Spleen (tissue), 7 donors: Measurements from ENCODE around the gene UBE3B.

ENCODE experiments used
- POLR2A ChIP-seq, 3 donors: fragments of 450-650 bp; IDR thresholded peaks; one replicate each; pipeline ENCODE4 v1.5.1; 2017; ENCODE audit warnings: antibody characterized with exemption in 3 of 3, mild to moderate bottlenecking in 1 of 3
- POLR2AphosphoS5 ChIP-seq, 3 donors: sonication (generic); formaldehyde crosslinking; IDR thresholded peaks; one replicate each; pipeline ENCODE4 v1.5.1; 2017; ENCODE audit warnings: antibody characterized with exemption in 3 of 3
- TF ChIP-seq, protein P1 (sequence below), 11 experiments: fragments of 200-600 bp in 7 of 11; fragments of 450-650 bp in 4 of 11; sonication (generic) in 4 of 11; IDR thresholded peaks in 8 of 11; conservative IDR thresholded peaks in 3 of 11; 1 replicate in 7 of 11; 2 replicates in 4 of 11; pipeline versions ENCODE4 v1.4.0 to v1.8.0; 2016 to 2021; ENCODE audit warnings: antibody characterized with exemption in 11 of 11, inconsistent platforms in 4 of 11, mild to moderate bottlenecking in 1 of 11
- donor health status: DM: no; HTN: no; CAD: no; lungs with moderate emphysema.
- donor health status: DM: no; HTN: no; CAD: no.
- donor health status: DM: no; HTN: no; CAD: no.

GRCh38 chr12:109477963-109478315 lies 505 bp downstream of the UBE3B start:
- no peak for TF ChIP-seq POLR2AphosphoS5 (IDR thresholded peaks at IDR 0.05)
- TF ChIP-seq, protein P1, sequence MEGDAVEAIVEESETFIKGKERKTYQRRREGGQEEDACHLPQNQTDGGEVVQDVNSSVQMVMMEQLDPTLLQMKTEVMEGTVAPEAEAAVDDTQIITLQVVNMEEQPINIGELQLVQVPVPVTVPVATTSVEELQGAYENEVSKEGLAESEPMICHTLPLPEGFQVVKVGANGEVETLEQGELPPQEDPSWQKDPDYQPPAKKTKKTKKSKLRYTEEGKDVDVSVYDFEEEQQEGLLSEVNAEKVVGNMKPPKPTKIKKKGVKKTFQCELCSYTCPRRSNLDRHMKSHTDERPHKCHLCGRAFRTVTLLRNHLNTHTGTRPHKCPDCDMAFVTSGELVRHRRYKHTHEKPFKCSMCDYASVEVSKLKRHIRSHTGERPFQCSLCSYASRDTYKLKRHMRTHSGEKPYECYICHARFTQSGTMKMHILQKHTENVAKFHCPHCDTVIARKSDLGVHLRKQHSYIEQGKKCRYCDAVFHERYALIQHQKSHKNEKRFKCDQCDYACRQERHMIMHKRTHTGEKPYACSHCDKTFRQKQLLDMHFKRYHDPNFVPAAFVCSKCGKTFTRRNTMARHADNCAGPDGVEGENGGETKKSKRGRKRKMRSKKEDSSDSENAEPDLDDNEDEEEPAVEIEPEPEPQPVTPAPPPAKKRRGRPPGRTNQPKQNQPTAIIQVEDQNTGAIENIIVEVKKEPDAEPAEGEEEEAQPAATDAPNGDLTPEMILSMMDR (IDR thresholded peaks at IDR 0.05 in 8 of 11, conservative IDR thresholded peaks at IDR 0.05 in 3 of 11): no peak
- TF ChIP-seq POLR2A (IDR thresholded peaks at IDR 0.05): no peak
